Measurements from ENCODE around the gene SEPTIN10.

DNA sequence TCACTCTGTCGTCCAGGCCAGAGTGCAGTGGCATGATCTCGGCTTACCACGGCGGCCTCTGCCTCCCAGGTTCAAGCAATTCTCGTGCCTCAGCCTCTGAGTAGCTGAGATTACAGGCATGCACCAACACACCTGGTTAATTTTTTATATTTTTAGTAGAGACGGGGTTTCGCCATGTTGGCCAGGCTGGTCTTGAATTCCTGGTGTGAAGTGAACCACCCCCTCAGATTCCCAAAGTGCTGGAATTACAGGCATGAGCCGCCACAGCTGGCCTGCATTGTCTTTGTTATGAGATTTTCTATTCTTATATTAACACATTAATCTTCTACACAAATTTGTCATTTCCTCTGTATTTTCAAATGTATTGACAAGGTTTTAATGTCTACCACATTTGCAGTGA, 75.2 kb downstream of the SEPTIN10 start:
- TF ChIP-seq, protein P1, sequence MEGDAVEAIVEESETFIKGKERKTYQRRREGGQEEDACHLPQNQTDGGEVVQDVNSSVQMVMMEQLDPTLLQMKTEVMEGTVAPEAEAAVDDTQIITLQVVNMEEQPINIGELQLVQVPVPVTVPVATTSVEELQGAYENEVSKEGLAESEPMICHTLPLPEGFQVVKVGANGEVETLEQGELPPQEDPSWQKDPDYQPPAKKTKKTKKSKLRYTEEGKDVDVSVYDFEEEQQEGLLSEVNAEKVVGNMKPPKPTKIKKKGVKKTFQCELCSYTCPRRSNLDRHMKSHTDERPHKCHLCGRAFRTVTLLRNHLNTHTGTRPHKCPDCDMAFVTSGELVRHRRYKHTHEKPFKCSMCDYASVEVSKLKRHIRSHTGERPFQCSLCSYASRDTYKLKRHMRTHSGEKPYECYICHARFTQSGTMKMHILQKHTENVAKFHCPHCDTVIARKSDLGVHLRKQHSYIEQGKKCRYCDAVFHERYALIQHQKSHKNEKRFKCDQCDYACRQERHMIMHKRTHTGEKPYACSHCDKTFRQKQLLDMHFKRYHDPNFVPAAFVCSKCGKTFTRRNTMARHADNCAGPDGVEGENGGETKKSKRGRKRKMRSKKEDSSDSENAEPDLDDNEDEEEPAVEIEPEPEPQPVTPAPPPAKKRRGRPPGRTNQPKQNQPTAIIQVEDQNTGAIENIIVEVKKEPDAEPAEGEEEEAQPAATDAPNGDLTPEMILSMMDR (conservative IDR thresholded peaks at IDR 0.05; ENCODE audit: low read length): no peak
- no peak for TF ChIP-seq EZH2phosphoT487 (IDR thresholded peaks at IDR 0.05; ENCODE audit: borderline replicate concordance)

All from Loucy (cell line).